Osteoblast (primary cell): ENCODE measurements around the gene MAPKAP1. TPM values are rescaled to one million over a fixed set of nuclear protein-coding genes. Genes with fewer than 3 reads are reported as not detected.

Experiments
- DNase-seq: peaks from one replicate; pipeline ENCODE4 v3.0.0; 2011; ENCODE audit warnings: low spot score, mixed read lengths; ENCODE audit not compliant: insufficient read length; ENCODE audit errors: missing footprints
- H2AFZ ChIP-seq: 2 replicates; pipeline ENCODE4 v1.6.0; 2011; ENCODE audit warnings: mild to moderate bottlenecking, low read length
- H3K27ac ChIP-seq: 2 replicates; pipeline ENCODE4 v1.5.1; 2011; ENCODE audit warnings: mild to moderate bottlenecking, low read depth, low read length, moderate library complexity
- H3K27me3 ChIP-seq: 2 replicates; pipeline ENCODE4 v1.6.0; 2012; ENCODE audit warnings: mild to moderate bottlenecking, control low read depth, inconsistent platforms, low read length, moderate library complexity; ENCODE audit not compliant: insufficient read depth
- H3K36me3 ChIP-seq: 2 replicates; pipeline ENCODE4 v1.5.1; 2011; ENCODE audit warnings: mild to moderate bottlenecking, low read length, control low read depth, moderate library complexity; ENCODE audit not compliant: insufficient read depth
- H3K4me1 ChIP-seq: 2 replicates; pipeline ENCODE4 v1.5.1; 2011; ENCODE audit warnings: mild to moderate bottlenecking, low read length, control low read depth, moderate library complexity; ENCODE audit not compliant: insufficient read depth
- H3K4me2 ChIP-seq: 2 replicates; pipeline ENCODE4 v1.6.0; 2011; ENCODE audit warnings: mild to moderate bottlenecking, low read length; ENCODE audit not compliant: insufficient read depth
- H3K4me3 ChIP-seq: fragments of 200-600 bp; sonication (generic); 3 replicates; pipeline ENCODE4 v1.5.1; 2012; ENCODE audit warnings: mild to moderate bottlenecking, low read length, inconsistent platforms; ENCODE audit not compliant: insufficient read depth
- H3K79me2 ChIP-seq: 2 replicates; pipeline ENCODE4 v1.6.0; 2012; ENCODE audit warnings: mild to moderate bottlenecking, low read length, control low read depth, inconsistent platforms; ENCODE audit not compliant: insufficient read depth
- H3K9me3 ChIP-seq: 2 replicates; pipeline ENCODE4 v1.5.1; 2011; ENCODE audit warnings: low read depth, low read length, control low read depth
- H4K20me1 ChIP-seq: 2 replicates; pipeline ENCODE4 v1.6.0; 2012; ENCODE audit warnings: mild to moderate bottlenecking, low read length, control low read depth; ENCODE audit not compliant: insufficient read depth
- total RNA-seq: library from RNA; depleted of rRNA; stranded (reverse); fragments of >200 nt; gene quantifications from 2 replicates; pipeline ENCODE4 v1.2.3, GENCODE V29; 2012
- TF ChIP-seq, protein P1 (sequence below): IDR thresholded peaks from 2 replicates; pipeline ENCODE4 v1.5.1; 2011; ENCODE audit warnings: mild to moderate bottlenecking, low read depth, low read length, moderate library complexity; ENCODE audit errors: extremely low read depth

MAPKAP1 gene
- total RNA-seq, 1 donor, result 72.4 TPM

DNA sequence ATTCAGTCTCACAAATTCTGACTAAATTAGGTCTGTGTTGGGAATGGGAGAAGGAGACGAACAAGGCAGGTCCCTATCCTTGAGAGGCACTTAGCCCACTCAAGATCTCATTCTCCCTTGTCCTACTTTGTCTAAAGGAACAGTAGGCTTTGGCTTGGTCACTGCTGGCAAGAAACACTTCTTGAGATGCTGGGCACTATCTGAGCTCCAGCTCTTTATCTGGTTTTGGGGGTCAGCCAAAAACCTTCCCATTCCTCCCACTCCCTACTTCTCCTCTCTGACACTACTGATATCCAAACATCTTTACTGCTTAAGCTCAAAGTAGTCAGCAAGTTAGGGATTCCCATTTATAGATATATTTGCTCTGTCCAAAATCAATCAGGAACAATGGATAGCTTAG is 155.2 kb downstream of the MAPKAP1 start:
- Histone ChIP-seq H3K4me2 (no peak overlapping the region), H3K9me3 (no peaks in the 10 kb centered on the region), H3K27ac (no peak overlapping the region), H3K79me2 (peaks cover 30% of the 10 kb centered on the region), H3K36me3 (peaks cover 4% of the 10 kb centered on the region), H3K4me3 (no peak overlapping the region), H2AFZ (no peak overlapping the region), H3K27me3 (no peaks in the 10 kb centered on the region), H4K20me1 (no peaks in the 10 kb centered on the region), H3K4me1 (peaks cover 30% of the 10 kb centered on the region)
- TF ChIP-seq, protein P1, sequence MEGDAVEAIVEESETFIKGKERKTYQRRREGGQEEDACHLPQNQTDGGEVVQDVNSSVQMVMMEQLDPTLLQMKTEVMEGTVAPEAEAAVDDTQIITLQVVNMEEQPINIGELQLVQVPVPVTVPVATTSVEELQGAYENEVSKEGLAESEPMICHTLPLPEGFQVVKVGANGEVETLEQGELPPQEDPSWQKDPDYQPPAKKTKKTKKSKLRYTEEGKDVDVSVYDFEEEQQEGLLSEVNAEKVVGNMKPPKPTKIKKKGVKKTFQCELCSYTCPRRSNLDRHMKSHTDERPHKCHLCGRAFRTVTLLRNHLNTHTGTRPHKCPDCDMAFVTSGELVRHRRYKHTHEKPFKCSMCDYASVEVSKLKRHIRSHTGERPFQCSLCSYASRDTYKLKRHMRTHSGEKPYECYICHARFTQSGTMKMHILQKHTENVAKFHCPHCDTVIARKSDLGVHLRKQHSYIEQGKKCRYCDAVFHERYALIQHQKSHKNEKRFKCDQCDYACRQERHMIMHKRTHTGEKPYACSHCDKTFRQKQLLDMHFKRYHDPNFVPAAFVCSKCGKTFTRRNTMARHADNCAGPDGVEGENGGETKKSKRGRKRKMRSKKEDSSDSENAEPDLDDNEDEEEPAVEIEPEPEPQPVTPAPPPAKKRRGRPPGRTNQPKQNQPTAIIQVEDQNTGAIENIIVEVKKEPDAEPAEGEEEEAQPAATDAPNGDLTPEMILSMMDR, result no peak
- no peak for DNase-seq

DNA sequence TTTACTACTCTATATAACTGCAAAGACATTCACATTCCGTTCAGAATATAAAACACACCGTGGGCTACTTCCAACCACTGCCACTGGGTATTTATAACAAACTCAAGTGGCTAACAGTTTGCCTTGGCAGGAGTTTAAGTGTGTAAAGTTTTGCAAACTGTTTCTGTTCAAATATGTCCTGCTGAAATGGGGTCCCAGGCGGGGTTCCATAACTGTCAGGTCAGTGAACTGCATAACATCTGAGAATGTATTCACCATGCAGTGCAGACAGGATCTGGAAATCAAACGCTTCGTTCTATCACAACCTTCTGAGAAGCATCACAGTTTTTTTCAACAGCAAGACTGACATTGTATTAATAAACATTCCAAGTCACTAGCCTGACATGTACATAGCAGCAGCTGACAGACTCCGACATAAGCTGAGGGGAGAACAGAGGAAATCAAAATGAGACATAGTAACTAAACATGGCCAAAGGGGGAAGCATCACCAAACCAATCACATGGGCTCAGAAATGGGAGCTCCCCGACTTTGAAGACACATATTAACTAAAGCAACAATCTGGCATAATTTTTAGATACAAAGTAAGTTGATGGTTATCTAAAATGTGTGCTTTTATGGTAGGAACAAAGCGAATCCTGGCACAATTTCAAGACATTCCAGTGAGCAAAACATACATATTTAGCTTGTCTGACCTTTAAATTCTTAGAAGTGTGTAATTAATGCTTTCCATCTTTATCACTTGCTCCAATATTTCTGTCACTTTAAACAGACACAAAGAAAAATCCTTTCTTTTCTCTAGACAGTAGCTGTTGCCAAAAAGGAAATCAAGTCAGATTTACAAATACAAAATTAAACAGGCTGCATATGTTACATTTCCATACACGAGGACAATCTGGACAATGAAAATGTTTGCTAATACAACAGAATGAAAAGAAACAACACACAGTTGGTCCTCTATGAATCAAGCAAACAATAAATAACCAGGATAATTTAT is 156.8 kb downstream of the MAPKAP1 start:
- peaks cover 4% of the 10 kb centered on the region for H4K20me1 ChIP-seq
- no peak overlapping the region for H2AFZ ChIP-seq
- H3K4me2 ChIP-seq, result peak overlapping the region; percentile 63
- no peaks in the 10 kb centered on the region for H3K27me3 ChIP-seq
- no peaks in the 10 kb centered on the region for H3K36me3 ChIP-seq
- H3K4me3 ChIP-seq, result peak overlapping the region; percentile 21
- H3K9me3 ChIP-seq, result no peaks in the 10 kb centered on the region
- DNase-seq, result no peak
- peaks cover 26% of the 10 kb centered on the region for H3K79me2 ChIP-seq
- TF ChIP-seq, protein P1, result no peak
- H3K27ac ChIP-seq, result peak overlapping the region; percentile 62
- peaks cover 36% of the 10 kb centered on the region for H3K4me1 ChIP-seq

DNA sequence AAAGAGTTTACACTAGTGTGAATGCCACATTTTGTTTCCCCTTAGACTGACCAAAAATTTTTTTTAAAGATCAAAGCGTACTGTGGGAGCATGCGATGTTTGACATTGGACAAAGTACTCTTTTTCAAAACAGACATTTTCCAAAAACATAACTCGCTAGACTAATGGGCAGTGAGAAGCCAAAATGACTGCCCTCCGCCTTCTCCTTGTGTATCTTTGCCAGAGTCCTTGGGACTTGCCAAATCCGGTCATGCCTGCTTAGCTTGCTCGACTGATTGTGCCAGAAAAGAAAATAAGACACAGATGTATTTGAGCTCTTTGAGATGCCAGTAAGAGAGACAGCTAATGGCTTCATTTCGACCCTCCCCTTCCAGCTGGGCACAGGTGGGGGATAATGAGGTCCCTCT is 157.5 kb downstream of the MAPKAP1 start:
- Histone ChIP-seq H2AFZ (no peak overlapping the region), H3K27ac (peak overlapping the region; percentile 62), H3K4me1 (peaks cover 42% of the 10 kb centered on the region), H3K9me3 (no peaks in the 10 kb centered on the region), H3K4me3 (peak overlapping the region; percentile 21), H3K36me3 (no peaks in the 10 kb centered on the region), H4K20me1 (peaks cover 5% of the 10 kb centered on the region), H3K4me2 (peak overlapping the region; percentile 63), H3K27me3 (no peaks in the 10 kb centered on the region), H3K79me2 (peaks cover 26% of the 10 kb centered on the region)
- TF ChIP-seq, protein P1, result no peak
- no peak for DNase-seq

DNA sequence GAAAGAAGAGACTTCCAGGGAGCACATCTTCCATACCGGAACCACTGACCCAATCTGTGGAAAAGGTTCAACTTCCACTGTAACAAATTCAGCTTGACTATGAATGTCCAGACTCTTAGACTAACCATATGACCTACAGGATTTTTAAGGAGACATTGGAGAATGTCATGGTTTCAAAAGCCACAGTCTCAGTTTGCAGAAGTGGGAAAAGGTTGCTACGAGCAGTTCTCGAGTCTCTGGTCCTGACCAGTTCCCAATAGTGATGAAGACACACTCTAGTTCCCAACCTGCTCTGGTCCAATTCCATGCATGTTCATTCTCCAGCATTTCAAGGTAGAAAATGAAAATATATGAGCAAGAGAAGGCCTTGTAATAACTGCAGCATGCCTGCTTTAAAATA is 158.0 kb downstream of the MAPKAP1 start:
- Histone ChIP-seq H3K4me1 (peaks cover 44% of the 10 kb centered on the region), H2AFZ (no peak overlapping the region), H3K27me3 (no peaks in the 10 kb centered on the region), H3K4me2 (peak overlapping the region; percentile 63), H3K4me3 (no peak overlapping the region), H3K9me3 (no peaks in the 10 kb centered on the region), H4K20me1 (peaks cover 5% of the 10 kb centered on the region), H3K27ac (peak overlapping the region; percentile 62), H3K79me2 (peaks cover 26% of the 10 kb centered on the region), H3K36me3 (no peaks in the 10 kb centered on the region)
- TF ChIP-seq, protein P1, result no peak
- no peak for DNase-seq
